ENCODE data around the gene RNF4. TPM values are rescaled to one million over a fixed set of nuclear protein-coding genes. Genes with fewer than 3 reads are reported as not detected.

RNF4 gene, protein sequence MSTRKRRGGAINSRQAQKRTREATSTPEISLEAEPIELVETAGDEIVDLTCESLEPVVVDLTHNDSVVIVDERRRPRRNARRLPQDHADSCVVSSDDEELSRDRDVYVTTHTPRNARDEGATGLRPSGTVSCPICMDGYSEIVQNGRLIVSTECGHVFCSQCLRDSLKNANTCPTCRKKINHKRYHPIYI
- 34.5 and 38.0 TPM in 2 replicates for total RNA-seq (ENCODE audit: low replicate concordance)

GRCh38 chr4:2468456-2469191 is at the start of gene RNF4:
Gene RNF4 (plus strand): TSS chr4:2469106. CDS start chr4:2490494, 21,388 bp downstream.

DNA sequence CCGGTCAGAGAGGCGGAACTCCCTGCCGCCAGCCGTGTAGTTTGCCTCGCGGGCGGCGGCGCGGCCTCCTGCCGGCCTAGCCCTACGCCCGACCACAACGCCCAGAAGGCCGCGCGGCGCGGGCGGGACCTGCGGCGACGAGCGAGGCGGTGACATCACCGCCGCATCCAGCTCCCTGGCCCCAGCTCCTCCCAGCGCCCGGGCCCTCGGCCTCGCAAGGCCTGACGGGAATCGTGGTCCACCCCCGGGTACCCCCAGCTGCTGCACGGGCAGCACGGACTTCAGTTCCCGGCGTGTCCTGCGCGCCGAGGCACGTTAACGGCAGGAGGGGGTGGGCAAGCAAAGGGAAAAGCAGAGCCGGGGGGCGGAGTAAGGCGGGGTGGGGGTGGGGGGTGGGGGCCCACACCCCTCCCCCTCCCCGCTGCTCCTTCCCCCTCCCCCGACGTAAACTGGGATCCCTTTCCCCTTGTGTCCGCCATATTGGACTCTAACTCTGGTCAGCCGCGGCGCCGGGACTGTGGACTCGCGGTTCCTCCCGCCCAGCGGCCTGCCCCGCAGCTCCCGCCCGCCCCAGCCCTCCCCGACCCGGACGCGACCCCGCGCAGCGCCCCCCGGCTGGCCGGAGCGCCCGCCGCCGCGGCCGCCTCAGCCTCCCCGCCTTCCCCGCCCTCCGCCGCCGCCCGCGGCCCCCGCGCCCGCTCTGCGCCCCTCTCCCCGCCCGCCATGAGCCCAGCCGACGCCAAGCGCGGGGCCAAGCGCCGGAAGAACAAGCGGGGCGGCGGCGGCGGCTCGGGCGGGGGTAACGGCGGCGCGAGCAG is 67.5 kb downstream of the RNF4 start, which contains the start of gene FAM193A:
TSS of gene FAM193A (plus strand) at position 455 of the 818 bp plus-strand sequence. CDS start at position 724, 269 bp downstream.

Other genes with a start within 250 kb of the RNF4 start
- 2.7 and 5.3 TPM in 2 replicates for gene HAUS3, start 227.0 kb upstream of the RNF4 start, total RNA-seq (ENCODE audit: low replicate concordance)
- 2.4 and 5.6 TPM in 2 replicates for gene POLN, start 227.0 kb upstream of the RNF4 start, total RNA-seq (ENCODE audit: low replicate concordance)
- 34.5 and 65.7 TPM in 2 replicates for gene MXD4, start 207.0 kb upstream of the RNF4 start, total RNA-seq (ENCODE audit: low replicate concordance)
- 5.9 and 12.2 TPM in 2 replicates for gene ZFYVE28, start 50.5 kb upstream of the RNF4 start, total RNA-seq (ENCODE audit: low replicate concordance)
- gene CFAP99, start 50.2 kb upstream of the RNF4 start, total RNA-seq (ENCODE audit: low replicate concordance), result not detected in 2 replicates
- 6.1 and 6.8 TPM in 2 replicates for gene FAM193A, start 67.5 kb downstream of the RNF4 start, total RNA-seq (ENCODE audit: low replicate concordance)